ENCODE data around the gene CWC25. TPM values are rescaled to one million over a fixed set of nuclear protein-coding genes. Genes with fewer than 3 reads are reported as not detected.

CWC25 gene
- total and polyA plus RNA-seq, 4 donors, result 20.1 to 21.4 (median 21.2) TPM

DNA sequence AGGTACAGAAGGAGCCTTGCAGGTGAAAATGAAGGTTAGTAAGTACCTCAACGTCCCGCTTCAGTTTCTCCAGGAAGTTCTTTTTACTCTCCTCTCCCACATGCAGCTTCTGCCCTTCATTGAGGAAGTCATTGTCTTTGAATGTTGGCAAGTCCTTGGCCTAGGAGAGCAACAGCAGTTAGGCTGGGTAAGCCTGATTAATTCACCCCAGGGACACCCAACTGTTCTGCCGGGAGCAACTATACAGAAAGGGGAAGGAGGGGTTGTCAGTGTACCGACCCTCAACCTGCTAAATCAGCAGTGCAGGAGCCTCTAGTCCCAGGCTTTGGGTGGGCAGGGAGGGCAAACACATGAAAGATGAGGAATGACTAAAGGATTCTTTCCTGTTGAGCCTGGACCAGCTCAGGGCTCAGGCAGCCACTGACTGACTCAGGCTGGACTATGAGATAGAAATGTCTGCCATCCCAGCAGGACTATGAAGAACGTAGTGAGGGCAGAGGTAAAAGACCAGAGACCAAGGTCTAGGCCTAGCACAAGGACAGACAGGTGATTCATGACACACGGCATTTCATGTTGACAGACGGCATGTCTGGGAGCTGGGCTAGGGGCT lies 47.4 kb downstream of the CWC25 start:
- Histone ChIP-seq H3K27ac (ENCODE audit: low read depth in 1 of 2, low read length in 1 of 2) (no peak overlapping the region), H3K4me3 (no peak overlapping the region), H3K36me3 (ENCODE audit: control insufficient read depth in 4 of 4, insufficient read depth in 4 of 4, low read length in 4 of 4) (peaks cover 45 to 76% (median 66%) of the 10 kb centered on the region in 4 donors), H3K9ac (ENCODE audit: insufficient read depth in 1 of 2, low read length in 2 of 2) (no peak overlapping the region), H3K9me3 (ENCODE audit: control insufficient read depth in 4 of 4, insufficient read depth in 3 of 4, low read length in 3 of 4) (no peaks in the 10 kb centered on the region), H3K27me3 (ENCODE audit: control insufficient read depth in 3 of 3, insufficient read depth in 3 of 3, low read length in 2 of 3) (no peaks in the 10 kb centered on the region), H3K4me1 (ENCODE audit: control insufficient read depth in 5 of 5, insufficient read depth in 5 of 5, low read length in 5 of 5) (no peaks in the 10 kb centered on the region)
- no peak for DNase-seq
- WGBS, 2 donors, result 75 to 81% methylated on average over 7 of the region's 7 CpGs
- TF ChIP-seq, protein P1, sequence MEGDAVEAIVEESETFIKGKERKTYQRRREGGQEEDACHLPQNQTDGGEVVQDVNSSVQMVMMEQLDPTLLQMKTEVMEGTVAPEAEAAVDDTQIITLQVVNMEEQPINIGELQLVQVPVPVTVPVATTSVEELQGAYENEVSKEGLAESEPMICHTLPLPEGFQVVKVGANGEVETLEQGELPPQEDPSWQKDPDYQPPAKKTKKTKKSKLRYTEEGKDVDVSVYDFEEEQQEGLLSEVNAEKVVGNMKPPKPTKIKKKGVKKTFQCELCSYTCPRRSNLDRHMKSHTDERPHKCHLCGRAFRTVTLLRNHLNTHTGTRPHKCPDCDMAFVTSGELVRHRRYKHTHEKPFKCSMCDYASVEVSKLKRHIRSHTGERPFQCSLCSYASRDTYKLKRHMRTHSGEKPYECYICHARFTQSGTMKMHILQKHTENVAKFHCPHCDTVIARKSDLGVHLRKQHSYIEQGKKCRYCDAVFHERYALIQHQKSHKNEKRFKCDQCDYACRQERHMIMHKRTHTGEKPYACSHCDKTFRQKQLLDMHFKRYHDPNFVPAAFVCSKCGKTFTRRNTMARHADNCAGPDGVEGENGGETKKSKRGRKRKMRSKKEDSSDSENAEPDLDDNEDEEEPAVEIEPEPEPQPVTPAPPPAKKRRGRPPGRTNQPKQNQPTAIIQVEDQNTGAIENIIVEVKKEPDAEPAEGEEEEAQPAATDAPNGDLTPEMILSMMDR (IDR thresholded peaks at IDR 0.05; ENCODE audit: control extremely low read depth, extremely low read depth), result no peak
- no peak for ATAC-seq (ENCODE audit: insufficient read depth, low FRiP score)

DNA sequence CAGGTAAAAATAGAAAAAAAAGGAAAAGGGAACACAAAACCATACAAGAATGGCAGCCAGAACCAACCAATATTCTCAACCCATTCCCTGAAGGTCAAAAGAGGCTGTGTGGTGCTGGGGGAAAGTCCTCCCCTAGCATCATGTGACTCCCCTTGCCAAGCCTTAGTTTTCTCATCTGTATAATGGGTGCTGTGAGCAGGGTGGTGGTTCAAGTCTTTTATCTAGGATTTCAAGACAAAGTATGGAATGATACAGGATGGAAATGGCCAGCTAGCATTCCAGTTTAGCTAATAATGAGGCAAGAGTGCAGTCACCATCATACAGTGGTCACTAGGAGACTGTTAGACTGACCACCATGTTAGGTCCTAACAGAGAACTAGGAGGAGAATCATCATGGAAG lies 51.9 kb downstream of the CWC25 start:
- peaks cover 47 to 63% (median 55%) of the 10 kb centered on the region in 4 donors for H3K36me3 ChIP-seq (ENCODE audit: control insufficient read depth in 4 of 4, insufficient read depth in 4 of 4, low read length in 4 of 4)
- H3K9me3 ChIP-seq (ENCODE audit: control insufficient read depth in 4 of 4, insufficient read depth in 3 of 4, low read length in 3 of 4), result no peaks in the 10 kb centered on the region
- no peaks in the 10 kb centered on the region for H3K4me1 ChIP-seq (ENCODE audit: control insufficient read depth in 5 of 5, insufficient read depth in 5 of 5, low read length in 5 of 5)
- DNase-seq (no peak), ATAC-seq (ENCODE audit: insufficient read depth, low FRiP score) (no peak)
- no peak overlapping the region for H3K9ac ChIP-seq (ENCODE audit: insufficient read depth in 1 of 2, low read length in 2 of 2)
- H3K27ac ChIP-seq (ENCODE audit: low read depth in 1 of 2, low read length in 1 of 2), result no peak overlapping the region
- TF ChIP-seq, protein P1 (IDR thresholded peaks at IDR 0.05; ENCODE audit: control extremely low read depth, extremely low read depth), result no peak
- H3K4me3 ChIP-seq, result no peak overlapping the region
- no peaks in the 10 kb centered on the region for H3K27me3 ChIP-seq (ENCODE audit: control insufficient read depth in 3 of 3, insufficient read depth in 3 of 3, low read length in 2 of 3)

DNA sequence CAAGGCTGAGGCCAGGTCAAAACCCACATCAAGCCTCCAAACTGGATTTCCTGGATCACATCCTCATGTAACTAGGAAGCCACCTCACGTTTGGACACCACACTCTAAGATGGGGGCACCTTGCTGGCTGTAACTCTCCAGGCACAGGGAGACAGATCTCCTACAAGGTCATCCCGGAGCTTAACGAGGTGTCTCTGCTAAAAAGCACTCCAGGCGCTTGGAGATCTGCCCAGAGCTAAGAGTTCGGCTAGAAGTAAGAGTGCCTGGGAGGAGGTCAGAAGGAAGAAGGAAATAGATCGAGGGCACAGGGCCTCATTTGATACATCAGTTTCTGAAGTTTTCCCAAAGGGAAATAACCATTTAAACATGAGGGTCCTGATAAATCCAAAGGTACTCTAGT lies 56.7 kb downstream of the CWC25 start:
- no peaks in the 10 kb centered on the region for H3K9me3 ChIP-seq (ENCODE audit: control insufficient read depth in 4 of 4, insufficient read depth in 3 of 4, low read length in 3 of 4)
- DNase-seq, result no peak
- H3K36me3 ChIP-seq (ENCODE audit: control insufficient read depth in 4 of 4, insufficient read depth in 4 of 4, low read length in 4 of 4), result peaks cover 28 to 63% (median 42%) of the 10 kb centered on the region in 4 donors
- TF ChIP-seq, protein P1 (IDR thresholded peaks at IDR 0.05; ENCODE audit: control extremely low read depth, extremely low read depth), result no peak
- no peak overlapping the region for H3K4me3 ChIP-seq
- ATAC-seq (ENCODE audit: insufficient read depth, low FRiP score), result peak; percentile 7
- no peak overlapping the region for H3K27ac ChIP-seq (ENCODE audit: low read depth in 1 of 2, low read length in 1 of 2)
- no peak overlapping the region for H3K9ac ChIP-seq (ENCODE audit: insufficient read depth in 1 of 2, low read length in 2 of 2)
- H3K4me1 ChIP-seq (ENCODE audit: control insufficient read depth in 5 of 5, insufficient read depth in 5 of 5, low read length in 5 of 5), result no peaks in the 10 kb centered on the region
- H3K27me3 ChIP-seq (ENCODE audit: control insufficient read depth in 3 of 3, insufficient read depth in 3 of 3, low read length in 2 of 3), result no peaks in the 10 kb centered on the region
- WGBS, 2 donors, result 51 to 81% methylated on average over 6 of the region's 6 CpGs

DNA sequence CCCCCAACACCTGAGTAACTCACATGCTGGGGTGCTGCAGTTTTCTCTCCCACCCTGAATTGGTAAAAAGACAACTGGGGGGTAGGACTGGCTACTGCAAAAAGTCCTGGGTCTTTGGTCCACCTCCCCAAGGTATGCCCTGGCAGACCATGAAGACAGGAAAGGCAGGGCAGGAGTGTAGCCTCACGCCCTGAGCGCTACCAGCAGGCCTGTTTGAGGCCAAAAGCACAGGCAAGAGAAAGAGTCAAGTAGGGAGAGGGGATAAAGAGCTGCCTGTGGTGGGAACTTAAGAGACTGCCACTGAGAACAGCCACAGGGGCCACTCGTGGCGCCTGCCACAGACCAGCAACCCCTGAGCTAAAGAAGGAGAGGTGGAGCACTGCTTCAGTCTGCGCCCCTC lies 58.8 kb downstream of the CWC25 start:
- Histone ChIP-seq H3K4me3 (no peak overlapping the region), H3K36me3 (ENCODE audit: control insufficient read depth in 4 of 4, insufficient read depth in 4 of 4, low read length in 4 of 4) (peaks cover 23 to 71% (median 32%) of the 10 kb centered on the region in 4 donors), H3K9ac (ENCODE audit: insufficient read depth in 1 of 2, low read length in 2 of 2) (no peak overlapping the region), H3K27ac (ENCODE audit: low read depth in 1 of 2, low read length in 1 of 2) (no peak overlapping the region), H3K27me3 (ENCODE audit: control insufficient read depth in 3 of 3, insufficient read depth in 3 of 3, low read length in 2 of 3) (no peaks in the 10 kb centered on the region), H3K9me3 (ENCODE audit: control insufficient read depth in 4 of 4, insufficient read depth in 3 of 4, low read length in 3 of 4) (no peaks in the 10 kb centered on the region), H3K4me1 (ENCODE audit: control insufficient read depth in 5 of 5, insufficient read depth in 5 of 5, low read length in 5 of 5) (no peaks in the 10 kb centered on the region)
- ATAC-seq (ENCODE audit: insufficient read depth, low FRiP score), result no peak
- no peak for DNase-seq
- TF ChIP-seq, protein P1 (IDR thresholded peaks at IDR 0.05; ENCODE audit: control extremely low read depth, extremely low read depth), result no peak
- 92 to 96% methylated on average over 5 of the region's 5 CpGs for WGBS, 2 donors
